ENCODE results near the gene RBM4. TPM values are rescaled to one million over a fixed set of nuclear protein-coding genes. Genes with fewer than 3 reads are reported as not detected.

The RBM4 gene
- total and polyA plus RNA-seq, 2 experiments from 2014 or later = 146 to 147 TPM

- TF ChIP-seq CTCF (conservative IDR thresholded peaks at IDR 0.05; ENCODE audit: low read depth in 2 of 2) (no peak), EZH2 (IDR thresholded peaks at IDR 0.05; ENCODE audit: low read depth, unreplicated experiment) (no peak), REST (IDR thresholded peaks at IDR 0.05; ENCODE audit: unreplicated experiment) (no peak)
Measured at GRCh38 chr11:66677599-66678375, 39.3 kb downstream of the RBM4 start, which contains the start of gene RBM4B (continued).

- peaks cover 16% of the 10 kb centered on the region for H3K4me1 Mint-ChIP-seq
- H3K9me2 ChIP-seq (ENCODE audit: insufficient read depth) = no peaks in the 10 kb centered on the region
- H3F3A ChIP-seq (replicated peaks; ENCODE audit: low read depth) = peaks cover 4% of the 10 kb centered on the region; the same call in 1 of the 2 replicates
- no peak overlapping the region for H3K27ac ChIP-seq (ENCODE audit: low read depth)
- DNase-seq (ENCODE audit: low spot score) = no peak
- peaks cover 11% of the 10 kb centered on the region for H3K79me2 ChIP-seq (replicated peaks; ENCODE audit: insufficient read depth)
- peaks cover 11% of the 10 kb centered on the region for H3K4me1 ChIP-seq (ENCODE audit: insufficient read depth)
- ATAC-seq = no peak
- no peaks in the 10 kb centered on the region for H3K36me3 ChIP-seq (ENCODE audit: insufficient read depth)
- no peak overlapping the region for H3K4me3 Mint-ChIP-seq
- no peak overlapping the region for H3K4me2 ChIP-seq
- H3K27ac Mint-ChIP-seq = no peak overlapping the region
- H2AFZ ChIP-seq = no peak overlapping the region
- no peaks in the 10 kb centered on the region; the same call in 1 of the 2 replicates for H4K20me1 ChIP-seq (replicated peaks; ENCODE audit: insufficient read depth)
- H3K27me3 Mint-ChIP-seq (ENCODE audit: insufficient read depth, low read depth, poor library complexity) = peaks cover 16% of the 10 kb centered on the region
- peaks cover 24% of the 10 kb centered on the region for H3K36me3 Mint-ChIP-seq (ENCODE audit: low read depth)
- no peak overlapping the region for H3K4me3 ChIP-seq
- no peaks in the 10 kb centered on the region for H3K27me3 ChIP-seq (ENCODE audit: insufficient read depth)
- H3K9me3 Mint-ChIP-seq = no peaks in the 10 kb centered on the region; the same call in 1 of the 3 replicates
- TF ChIP-seq ZNF114 (CRISPR knock-in tag; IDR thresholded peaks at IDR 0.05) (no peak), EZH2 (IDR thresholded peaks at IDR 0.05; ENCODE audit: low read depth, unreplicated experiment) (no peak), JUNB (IDR thresholded peaks at IDR 0.05; ENCODE audit: unreplicated experiment) (no peak), STAT1 (IDR thresholded peaks at IDR 0.05; ENCODE audit: unreplicated experiment) (no peak), ZNF462 (CRISPR knock-in tag; IDR thresholded peaks at IDR 0.05) (no peak), NANOG (IDR thresholded peaks at IDR 0.05; ENCODE audit: borderline replicate concordance) (no peak), ZNF331 (CRISPR knock-in tag; IDR thresholded peaks at IDR 0.05; ENCODE audit: low read depth) (no peak), ETS1 (IDR thresholded peaks at IDR 0.05) (no peak), POLR2AphosphoS5 (IDR thresholded peaks at IDR 0.05; ENCODE audit: low read depth) (no peak)
Measured at GRCh38 chr11:66680966-66681645, 42.6 kb downstream of the RBM4 start.

Measured in GM23338 (cell line).